GM18873 (cell line): ENCODE measurements around the gene SCTR.

Source experiments
- ATAC-seq: cut with Tn5 transposase; IDR thresholded peaks from one replicate; pipeline ENCODE4 v1.9.1; 2021; ENCODE audit warnings: mild to moderate bottlenecking, moderate library complexity, moderate number of reproducible peaks; ENCODE audit not compliant: unreplicated experiment, low FRiP score

SCTR gene

DNA sequence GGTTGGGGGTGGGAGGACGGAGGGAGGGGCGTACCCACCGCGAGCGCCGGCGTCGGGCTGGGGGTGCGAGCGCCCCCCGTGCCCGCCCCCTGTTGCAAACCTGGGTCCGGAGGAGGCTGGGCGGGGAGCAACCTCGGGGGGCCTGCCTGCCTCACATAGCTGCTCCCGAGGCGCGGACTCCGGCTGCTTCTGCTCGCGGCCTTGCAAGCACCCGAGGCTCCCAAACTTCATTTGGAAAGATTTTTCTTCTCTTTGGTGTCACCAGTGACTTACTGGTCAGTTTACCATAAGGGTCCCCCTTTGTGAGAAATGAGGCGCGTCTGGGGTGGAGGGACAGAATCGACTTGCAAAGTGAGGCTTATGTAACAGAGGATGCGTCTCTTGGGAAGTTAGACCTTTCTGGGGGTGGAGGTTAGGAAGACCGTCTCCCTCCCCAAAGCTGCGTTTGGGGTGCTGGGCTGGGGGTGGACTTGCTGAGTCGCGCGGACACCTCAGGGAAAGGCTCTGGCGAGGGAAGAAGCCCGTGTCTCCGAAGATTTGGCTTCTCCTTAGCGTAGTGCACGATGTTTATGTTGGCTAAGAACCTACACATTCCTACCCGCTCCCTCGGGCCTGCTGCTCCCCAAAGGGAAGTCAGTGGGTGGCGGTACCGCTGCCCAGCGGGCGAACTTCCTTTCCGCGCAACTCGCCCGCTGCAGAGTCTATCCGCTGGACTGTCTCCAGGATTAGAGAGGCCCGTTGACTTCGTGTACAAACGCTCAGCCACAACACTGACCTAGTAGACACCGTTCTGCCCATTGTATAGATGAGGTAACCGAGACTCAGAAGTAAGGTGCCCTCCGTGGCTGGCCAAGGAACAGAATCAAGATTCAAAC is 92.1 kb downstream of the SCTR start:
- no peak for ATAC-seq

DNA sequence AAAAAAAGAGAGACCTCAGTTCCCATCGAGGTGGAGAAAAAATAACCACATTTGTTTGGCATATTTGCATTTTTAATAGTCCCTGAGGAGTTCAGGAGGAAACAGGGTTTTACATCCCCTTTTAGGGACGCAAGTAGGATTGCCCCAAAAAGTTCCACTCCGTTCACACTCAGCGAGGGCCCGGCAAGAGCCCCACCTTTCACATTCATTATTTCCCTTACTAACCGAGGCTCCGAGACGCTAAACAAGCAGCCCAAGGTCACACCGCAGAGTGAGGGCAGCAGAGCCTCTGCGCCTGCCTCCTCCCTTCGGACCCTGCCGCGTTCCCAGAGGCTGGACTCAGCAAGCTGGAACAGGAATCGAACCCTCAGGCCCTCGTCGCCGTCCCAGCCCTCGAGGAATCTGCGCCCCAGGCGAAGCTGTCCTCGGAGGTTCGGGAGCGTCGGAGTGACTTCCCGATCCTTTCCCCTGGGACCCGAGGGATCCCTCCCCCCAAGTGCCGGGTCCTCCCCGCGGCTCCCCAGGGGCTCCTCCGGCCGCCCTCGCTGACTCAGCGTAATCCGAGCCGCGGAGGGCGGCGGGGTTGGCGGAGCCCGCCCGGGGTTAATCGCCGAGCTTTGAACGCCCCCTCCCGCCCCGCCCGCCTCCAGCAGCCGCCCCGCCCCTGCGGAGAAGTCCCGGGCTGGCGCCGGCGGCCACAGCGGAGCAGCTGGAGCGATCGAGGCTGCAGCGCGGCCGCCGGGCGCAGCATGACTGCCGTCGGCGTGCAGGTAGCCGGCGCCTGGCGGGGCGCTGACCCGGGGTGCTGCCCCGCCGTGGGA is 92.9 kb downstream of the SCTR start, which contains the start of gene TMEM37:
TMEM37 (plus strand) TSS at position 700 of the 821 bp plus-strand sequence; CDS start at position 750, 50 bp downstream.
- ATAC-seq = peak; percentile 61

DNA sequence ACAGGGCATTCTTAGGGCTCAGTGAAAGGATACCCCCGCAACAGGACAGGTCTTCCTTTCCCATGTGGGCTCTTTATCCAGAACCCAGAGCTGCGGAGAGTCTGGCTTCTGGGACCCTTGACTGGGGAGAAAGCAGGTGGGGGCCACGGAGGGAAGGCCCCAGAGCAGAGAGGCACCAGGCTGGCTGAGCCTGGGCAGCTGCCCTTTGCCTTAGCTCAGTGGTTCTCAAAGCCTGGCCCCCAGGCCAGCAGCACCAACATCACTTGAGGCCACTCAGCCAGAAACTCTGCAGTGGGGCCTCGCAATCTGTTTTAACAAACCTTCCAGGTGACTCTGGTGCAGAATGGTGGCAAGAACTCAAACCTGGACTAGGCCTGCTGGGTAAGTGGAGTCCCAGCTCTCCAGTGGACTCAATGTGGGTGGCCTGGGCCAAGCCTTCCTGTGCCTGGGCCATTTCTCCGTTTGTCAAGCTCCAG is 94.2 kb downstream of the SCTR start:
- ATAC-seq = no peak

DNA sequence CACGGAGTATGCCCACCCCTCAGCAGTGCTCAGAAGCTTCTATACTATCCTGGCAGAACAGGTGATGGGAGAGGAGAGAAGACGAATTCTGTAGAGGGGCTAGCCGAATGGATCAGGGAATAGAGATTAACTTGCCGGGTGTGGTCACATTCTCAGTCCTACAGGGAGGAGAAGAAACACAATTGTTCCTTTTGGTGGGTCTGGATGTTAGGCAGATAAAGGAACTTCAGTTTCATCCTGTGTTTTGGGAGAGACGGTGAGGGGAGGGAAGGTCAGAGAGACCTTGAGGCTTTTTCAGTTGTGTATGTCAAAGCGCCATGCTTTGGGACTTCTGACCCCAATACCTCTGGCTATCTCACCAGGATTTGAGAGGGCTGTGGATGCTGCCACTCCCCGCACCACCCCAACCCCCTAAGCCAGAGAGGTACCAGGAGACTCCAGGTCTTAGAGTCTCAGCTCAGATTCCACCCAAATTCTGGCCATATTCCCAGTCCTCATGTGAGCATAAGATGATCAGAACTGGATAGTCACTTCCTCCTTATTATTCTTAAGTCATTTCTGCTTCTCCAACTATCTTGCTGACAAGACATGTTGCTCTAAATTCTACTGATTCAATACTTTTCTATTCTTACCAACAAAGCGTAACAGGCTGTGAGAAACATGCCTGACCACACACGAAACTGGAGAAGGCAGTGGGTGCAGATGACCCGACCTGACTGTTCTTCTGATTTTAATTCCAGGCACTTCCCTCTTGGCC is 94.9 kb downstream of the SCTR start:
- no peak for ATAC-seq

DNA sequence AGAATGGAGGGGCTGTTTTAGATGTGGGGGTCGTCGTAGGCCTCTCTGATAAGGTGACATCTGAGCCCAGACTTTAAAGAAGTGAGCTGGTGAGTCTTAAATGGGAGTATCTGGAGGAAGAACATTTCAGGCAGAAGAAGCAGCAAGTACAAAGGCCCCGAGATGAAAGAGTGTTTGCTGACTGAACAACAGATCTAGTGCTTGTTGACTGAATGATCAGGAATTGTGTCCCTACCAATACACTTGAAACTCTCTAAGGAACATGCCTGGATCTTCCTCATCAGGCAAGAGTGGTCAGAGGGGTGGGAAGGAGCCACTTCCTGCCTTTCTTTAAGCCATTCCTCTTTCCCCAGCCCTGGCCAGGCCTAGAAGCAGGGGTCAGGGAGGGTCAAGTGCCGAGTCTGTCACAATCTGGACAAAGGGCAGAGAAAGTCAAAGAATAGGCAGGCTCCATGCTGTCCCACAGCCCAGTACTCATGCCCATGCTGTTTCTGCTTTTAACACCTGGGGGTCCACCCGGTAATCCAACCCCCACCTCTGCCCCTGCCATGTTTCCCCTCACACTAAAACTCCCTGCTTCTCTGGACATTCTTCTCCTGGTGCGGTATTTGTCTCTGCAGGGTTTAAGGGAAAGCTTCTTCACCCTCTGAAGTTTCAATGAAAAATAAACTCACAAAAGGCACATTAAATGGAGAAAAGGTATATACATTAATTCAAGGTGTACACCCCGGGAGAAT is 95.6 kb downstream of the SCTR start:
- no peak for ATAC-seq

DNA sequence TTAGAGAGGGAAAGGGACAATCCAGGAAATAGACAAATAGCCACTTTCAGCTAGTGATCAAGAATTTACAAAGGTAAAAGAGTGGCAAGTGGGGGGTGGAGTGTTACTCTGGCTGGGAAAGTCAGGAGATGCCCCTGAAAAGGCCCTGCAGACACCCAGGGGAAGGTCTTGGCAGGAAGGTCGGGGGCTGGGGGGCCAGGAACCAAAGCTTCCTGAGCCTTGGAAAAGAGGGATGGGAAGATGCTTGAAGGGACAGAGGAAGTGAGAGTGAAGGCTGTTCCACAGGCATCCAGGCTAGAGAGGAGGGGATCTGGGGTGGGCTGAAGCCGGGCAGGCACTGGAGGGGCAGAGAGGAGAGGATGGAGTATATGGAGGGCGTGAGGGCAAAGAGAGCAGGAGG is 96.5 kb downstream of the SCTR start:
- no peak for ATAC-seq

DNA sequence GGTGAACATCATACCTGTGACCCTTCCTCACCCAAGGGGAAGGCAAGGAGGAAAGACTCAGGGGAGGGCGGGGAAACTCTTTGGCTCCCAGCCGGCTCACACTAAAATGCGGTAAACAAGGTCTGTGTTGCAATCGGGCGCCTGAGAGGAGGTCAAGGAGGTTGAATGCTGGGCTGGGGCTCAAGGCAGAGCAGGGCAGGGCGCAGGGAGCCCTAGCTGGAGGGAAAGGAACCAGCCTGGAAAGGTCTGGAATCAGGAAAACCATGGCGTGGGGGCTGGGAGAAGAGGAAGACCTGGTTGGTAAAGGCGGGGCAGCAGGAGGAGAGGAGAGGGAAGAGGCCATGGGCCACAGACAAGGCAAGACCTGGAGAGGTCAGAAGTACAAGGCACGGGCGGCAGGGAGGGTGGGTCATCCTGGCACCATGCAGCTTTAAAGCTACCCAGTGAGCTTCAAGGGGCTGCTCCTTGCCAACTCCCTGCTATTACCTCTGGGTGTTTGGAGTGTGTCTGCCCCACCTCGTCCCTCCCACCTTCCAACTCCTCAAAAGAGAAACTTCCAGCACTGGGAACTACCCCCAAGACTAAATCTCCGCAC is 97.4 kb downstream of the SCTR start:
- no peak for ATAC-seq

DNA sequence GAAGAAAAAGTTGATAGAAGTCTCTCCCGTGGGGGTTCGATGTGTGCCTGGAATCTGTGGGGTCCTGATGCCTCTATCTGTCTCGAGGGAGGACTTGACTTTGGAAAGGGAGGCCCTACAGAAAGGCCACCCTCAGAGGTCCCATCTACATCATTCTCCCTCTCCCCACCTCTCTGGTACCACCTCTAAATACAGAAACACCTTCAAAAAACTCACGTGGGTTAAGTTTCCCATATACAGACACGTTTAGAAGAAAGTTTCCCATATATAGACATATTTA is 97.9 kb downstream of the SCTR start:
- ATAC-seq = no peak

DNA sequence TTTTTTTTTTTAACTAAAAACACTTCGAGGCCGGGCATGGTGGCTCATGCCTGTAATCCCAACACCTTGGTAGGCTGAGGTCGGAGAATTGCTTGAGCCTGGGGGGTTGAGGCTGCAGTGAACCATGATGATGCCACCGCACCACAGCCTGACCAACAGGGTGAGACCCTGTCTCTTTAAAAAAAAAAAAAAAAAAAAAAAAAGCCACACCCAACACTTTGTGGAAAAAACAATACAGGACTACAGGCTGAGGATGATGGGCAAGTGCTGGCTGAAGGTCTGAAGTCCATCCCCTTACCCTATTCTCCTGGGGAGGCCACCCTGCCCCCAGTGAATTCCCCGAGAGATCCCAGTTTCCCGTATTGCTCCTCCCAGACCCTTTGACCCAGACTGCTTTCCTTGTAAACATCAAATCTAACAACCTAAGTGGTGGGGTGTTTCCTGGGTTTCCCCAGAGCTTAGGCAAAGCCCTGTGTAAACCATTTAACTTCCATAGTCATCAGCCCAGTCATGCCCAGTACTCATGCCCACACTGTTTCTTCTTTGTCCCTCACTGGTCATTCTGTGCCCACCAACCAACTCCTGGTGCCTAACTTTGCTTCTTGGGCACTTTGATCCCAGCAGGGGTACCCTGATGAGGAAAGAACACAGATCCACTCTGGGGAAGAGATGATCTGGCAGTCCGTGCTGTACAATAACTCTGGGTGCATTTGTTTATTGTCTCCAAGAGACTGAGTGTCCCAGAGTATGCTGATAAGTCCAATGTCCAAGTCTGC is 98.5 kb downstream of the SCTR start:
- ATAC-seq = no peak

DNA sequence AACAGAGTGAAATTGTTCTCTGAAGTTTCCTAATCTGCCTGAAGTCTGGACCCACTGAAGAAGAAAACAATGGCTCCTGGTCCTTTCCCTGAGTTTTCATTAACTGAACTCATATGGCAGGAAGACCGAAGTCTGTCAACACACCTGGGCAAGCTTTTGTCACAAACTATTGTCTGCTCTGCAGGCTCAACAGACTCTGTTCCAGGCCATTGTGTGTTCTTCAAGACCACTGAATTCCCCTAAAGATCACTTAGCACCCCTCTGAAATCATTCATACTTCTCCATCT is 99.2 kb downstream of the SCTR start:
- no peak for ATAC-seq

DNA sequence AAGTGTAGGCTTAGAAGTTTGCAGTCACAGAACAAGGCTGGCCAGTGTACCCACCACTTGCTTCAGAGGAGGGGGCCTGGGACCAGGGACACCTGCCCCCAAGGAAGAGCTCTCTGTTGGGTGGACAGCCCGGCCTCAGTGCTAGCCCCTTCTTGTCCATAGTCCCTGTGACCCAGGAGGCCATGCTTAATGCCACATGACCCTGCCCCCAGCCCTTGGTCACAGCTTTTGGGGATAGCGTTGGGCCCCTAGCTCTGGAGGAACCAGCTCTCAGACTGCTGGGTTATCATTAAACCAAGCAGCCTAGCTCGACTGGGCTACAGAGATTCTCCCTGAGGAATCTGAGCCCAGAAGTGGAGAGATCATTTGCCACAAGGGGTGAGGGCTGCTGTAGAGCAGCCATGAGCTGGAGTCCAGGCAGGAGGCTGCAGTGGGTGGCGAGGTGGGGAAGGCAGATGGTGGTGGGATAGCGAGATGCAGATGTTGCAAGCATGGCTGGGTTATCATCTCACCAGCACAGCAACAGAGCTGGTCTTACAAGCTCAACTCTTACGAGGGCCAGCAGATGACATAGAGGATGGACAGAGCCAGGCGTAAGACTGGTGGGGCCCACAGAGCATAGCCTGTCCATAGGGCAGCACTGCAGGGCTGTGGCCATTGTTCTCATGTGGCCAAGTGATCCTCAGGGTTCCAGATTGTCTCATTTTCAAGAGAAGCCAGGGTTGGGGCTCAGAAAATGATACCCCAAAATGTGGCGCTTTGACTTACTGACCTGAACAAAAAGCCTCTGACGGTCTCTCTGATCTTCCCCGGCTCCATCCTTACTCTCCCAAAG is 99.8 kb downstream of the SCTR start:
- ATAC-seq = no peak

DNA sequence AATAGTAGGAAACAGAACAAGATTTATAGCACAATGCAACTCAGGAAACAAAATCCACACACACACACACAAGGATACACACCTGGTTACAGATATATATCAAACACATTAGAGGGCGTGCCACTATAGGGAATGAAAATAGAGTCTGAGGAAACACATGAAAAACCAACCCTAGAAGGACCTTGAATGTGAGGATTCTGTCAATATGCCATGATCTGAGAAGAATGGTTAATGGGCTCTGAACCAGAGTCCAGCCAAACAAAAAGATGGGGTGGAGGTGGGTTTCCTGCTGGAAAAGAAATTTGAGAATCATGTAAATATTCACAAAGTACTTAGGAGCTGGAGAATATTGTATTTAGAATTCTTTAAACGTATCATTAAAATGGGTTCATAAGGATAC is 100.5 kb downstream of the SCTR start:
- ATAC-seq = no peak

DNA sequence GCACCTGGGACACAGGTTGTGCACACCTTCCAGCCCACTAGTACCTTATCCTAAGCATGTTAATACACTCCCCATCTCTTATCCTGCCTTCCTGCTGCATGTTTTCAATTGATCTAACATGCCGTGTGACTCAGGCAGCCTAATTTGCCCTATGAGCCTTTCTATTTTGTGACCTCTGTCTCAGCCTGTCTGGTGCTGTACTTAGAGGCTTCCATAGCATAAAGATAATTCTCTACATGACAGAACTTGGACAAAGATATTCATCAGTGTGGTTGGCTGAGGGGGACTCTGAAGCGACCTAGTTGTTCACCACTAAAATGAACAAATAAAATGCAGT is 101.2 kb downstream of the SCTR start:
- ATAC-seq = no peak

DNA sequence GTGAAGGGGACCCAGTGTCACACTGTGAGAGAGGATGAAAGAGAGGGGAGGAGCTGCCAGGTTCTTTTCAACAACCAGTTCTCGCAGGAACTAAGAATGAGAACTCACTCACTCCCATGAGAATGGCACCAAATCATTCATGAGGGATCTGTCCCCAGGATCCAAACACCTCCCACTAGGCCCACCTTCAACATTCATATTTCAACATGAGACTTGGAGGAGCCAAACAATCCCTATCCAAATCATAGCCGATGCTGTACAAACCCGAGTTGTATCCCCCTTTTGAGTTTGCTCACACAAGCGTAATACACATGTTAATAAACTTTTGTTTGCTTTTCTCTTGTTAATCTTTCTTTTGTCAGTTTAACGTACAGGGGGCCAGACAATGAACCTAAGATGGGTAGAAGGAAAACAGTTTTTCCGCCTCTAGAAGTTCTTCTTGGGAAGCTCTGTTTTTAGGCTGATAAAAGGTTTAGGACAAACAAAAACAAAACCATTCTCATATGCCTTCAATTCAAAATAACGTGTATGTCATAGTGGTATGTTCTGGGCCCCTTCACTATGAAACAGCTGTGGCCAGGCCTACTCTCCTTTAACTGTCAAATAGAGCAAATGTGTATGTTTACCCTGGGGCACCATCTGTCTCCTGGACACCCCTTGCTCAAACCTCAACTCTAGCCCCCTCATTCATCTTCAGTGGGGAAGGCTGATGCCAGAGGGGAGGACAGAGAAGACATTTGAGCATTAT is 101.7 kb downstream of the SCTR start:
- no peak for ATAC-seq

DNA sequence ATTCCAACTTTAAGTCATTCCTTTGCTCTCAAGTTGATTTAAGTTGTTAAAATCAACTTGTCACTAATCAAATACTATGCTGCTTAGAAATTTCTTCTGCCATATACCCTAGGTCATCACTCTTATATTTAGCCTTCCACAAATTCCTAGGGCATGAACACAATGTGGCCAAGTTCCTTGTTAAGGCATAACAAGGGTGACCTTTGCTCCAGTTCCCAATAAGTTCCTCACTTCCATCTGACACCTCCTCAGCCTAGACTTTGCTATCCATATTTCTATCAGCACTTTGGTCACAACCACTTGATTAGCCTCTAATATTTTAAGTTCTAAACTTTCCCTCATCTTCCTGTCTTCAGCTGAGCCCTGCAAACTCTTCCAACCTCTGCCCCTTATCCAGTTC is 102.5 kb downstream of the SCTR start:
- no peak for ATAC-seq

DNA sequence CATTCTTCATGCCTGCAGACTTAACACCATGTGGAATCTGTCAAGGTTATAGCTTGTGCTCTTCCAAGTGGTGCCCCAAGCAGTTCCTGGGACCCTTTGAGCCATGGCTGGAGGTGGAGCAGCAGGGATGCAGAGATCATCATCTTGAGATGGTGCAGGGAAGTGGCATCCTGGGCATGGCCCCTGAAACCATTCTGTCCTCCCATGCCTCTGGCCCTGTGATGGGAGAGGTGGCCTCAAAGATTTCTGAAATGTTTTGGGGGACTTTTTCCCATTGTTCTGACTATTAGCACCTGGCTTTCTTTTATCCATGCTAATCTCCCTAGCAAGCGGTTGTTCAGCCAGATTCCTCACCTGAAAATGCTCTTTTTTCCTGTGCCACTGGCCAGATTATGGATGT is 103.0 kb downstream of the SCTR start:
- ATAC-seq = no peak

DNA sequence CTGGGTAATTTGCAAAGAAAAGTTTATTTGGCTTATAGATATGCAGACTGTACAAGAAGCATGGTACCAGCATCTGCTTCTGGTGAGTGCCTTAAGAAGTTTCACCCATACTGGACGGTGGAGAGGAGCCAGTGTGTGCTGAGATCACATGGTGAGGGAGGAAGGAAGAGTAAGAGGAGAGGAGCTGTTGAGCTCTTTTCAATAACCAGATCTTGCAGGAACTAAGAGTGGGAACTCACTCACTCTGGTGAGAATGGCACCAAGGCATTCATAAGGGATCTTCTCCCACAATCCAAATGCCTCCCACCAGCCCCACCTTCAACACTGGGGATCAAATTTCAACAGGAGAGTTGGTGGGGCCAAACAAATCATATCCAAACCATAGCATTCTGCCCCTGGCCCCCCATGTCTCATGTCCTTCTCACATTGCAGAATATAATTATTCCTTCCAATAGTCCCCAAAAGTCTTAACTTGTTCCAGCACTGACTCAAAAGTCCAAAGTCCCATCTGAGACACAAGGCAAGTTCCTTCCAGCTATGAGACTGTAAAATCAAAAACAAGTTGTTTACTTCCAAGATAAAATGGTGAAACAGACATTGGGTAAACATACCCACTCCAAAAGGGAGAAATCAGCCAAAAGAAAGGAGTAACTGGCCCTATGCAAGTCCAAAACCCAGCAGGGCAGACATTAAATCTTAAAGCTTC is 104.3 kb downstream of the SCTR start:
- no peak for ATAC-seq
